Measurements from ENCODE around the gene MYO7A. TPM values are rescaled to one million over a fixed set of nuclear protein-coding genes. Genes with fewer than 3 reads are reported as not detected.

MYO7A gene
- total RNA-seq, 4 donors from 2014 or later = 2.0 to 18.2 (median 6.6) TPM

- H3K9me3 ChIP-seq = no peaks in the 10 kb centered on the region
- TF ChIP-seq CTCF (IDR thresholded peaks at IDR 0.05) (no peak), POLR2A (IDR thresholded peaks at IDR 0.05) (no peak)
- no peaks in the 10 kb centered on the region for H3K36me3 ChIP-seq
- no peak overlapping the region for H3K4me3 ChIP-seq
- DNase-seq = no peak
- H3K27me3 ChIP-seq = no peaks in the 10 kb centered on the region
- intact Hi-C loops (cut with DNase I; ENCODE audit: low total_unique reads) = no loop called here
- H3K27ac ChIP-seq = no peak overlapping the region
- H3K4me1 ChIP-seq = no peaks in the 10 kb centered on the region
These were observed 10.0 kb upstream of the MYO7A start for GRCh38 chr11:77118086-77118485.

- intact Hi-C loops (cut with DNase I; ENCODE audit: low total_unique reads) = no loop called here
- H3K4me3 ChIP-seq = no peak overlapping the region
- DNase-seq = no peak
- no peaks in the 10 kb centered on the region for H3K36me3 ChIP-seq
- TF ChIP-seq CTCF (IDR thresholded peaks at IDR 0.05) (no peak), POLR2A (IDR thresholded peaks at IDR 0.05) (no peak)
- H3K9me3 ChIP-seq = no peaks in the 10 kb centered on the region
- H3K27me3 ChIP-seq = no peaks in the 10 kb centered on the region
- H3K27ac ChIP-seq = no peak overlapping the region
- H3K4me1 ChIP-seq = no peaks in the 10 kb centered on the region
These were observed 9.1 kb upstream of the MYO7A start for GRCh38 chr11:77118971-77119370.

- Histone ChIP-seq H3K4me3 (no peak overlapping the region), H3K4me1 (no peaks in the 10 kb centered on the region), H3K9me3 (no peaks in the 10 kb centered on the region), H3K27ac (no peak overlapping the region), H3K27me3 (no peaks in the 10 kb centered on the region), H3K36me3 (no peaks in the 10 kb centered on the region)
- intact Hi-C loops (cut with DNase I; ENCODE audit: low total_unique reads) = no loop called here
- no peak for DNase-seq
- TF ChIP-seq CTCF (IDR thresholded peaks at IDR 0.05) (no peak), POLR2A (IDR thresholded peaks at IDR 0.05) (no peak)
These were observed 8.5 kb upstream of the MYO7A start for GRCh38 chr11:77119531-77119936.

- intact Hi-C loops (cut with DNase I; ENCODE audit: low total_unique reads) = loop anchor here (10.0 kb wide), 1 partner anchor 64 kb away; no protein-coding TSS in a partner anchor
- Histone ChIP-seq H3K9me3 (no peaks in the 10 kb centered on the region), H3K4me1 (no peaks in the 10 kb centered on the region), H3K27ac (no peak overlapping the region), H3K27me3 (no peaks in the 10 kb centered on the region), H3K36me3 (no peaks in the 10 kb centered on the region), H3K4me3 (no peak overlapping the region)
- no peak for DNase-seq
- TF ChIP-seq POLR2A (IDR thresholded peaks at IDR 0.05) (no peak), CTCF (IDR thresholded peaks at IDR 0.05) (no peak)
These were observed 7.5 kb upstream of the MYO7A start for GRCh38 chr11:77120571-77120970.

- Histone ChIP-seq H3K27ac (no peak overlapping the region), H3K27me3 (no peaks in the 10 kb centered on the region), H3K4me3 (no peak overlapping the region), H3K36me3 (no peaks in the 10 kb centered on the region), H3K4me1 (no peaks in the 10 kb centered on the region), H3K9me3 (no peaks in the 10 kb centered on the region)
- intact Hi-C loops (cut with DNase I; ENCODE audit: low total_unique reads) = loop anchor here (10.0 kb wide), 1 partner anchor 64 kb away; no protein-coding TSS in a partner anchor
- no peak for DNase-seq
- TF ChIP-seq POLR2A (IDR thresholded peaks at IDR 0.05) = no peak
- no peak for TF ChIP-seq CTCF (IDR thresholded peaks at IDR 0.05)
These were observed 6.9 kb upstream of the MYO7A start for GRCh38 chr11:77121096-77121640.
